Hepatocyte (in vitro differentiated cells): Measurements from ENCODE around the gene COQ4.

Experiments used
- CTCF ChIP-seq: fragments of 200-600 bp; sonication (generic); IDR thresholded peaks from 2 replicates; pipeline ENCODE4 v1.5.1; 2016; ENCODE audit warnings: antibody characterized with exemption, mild to moderate bottlenecking; ENCODE audit not compliant: poor library complexity
- EZH2phosphoT487 ChIP-seq: fragments of 200-600 bp; sonication (generic); IDR thresholded peaks from one replicate; pipeline ENCODE4 v1.6.1; 2018; ENCODE audit warnings: antibody characterized with exemption, mild to moderate bottlenecking, low read depth, moderate library complexity; ENCODE audit not compliant: unreplicated experiment, severe bottlenecking

DNA sequence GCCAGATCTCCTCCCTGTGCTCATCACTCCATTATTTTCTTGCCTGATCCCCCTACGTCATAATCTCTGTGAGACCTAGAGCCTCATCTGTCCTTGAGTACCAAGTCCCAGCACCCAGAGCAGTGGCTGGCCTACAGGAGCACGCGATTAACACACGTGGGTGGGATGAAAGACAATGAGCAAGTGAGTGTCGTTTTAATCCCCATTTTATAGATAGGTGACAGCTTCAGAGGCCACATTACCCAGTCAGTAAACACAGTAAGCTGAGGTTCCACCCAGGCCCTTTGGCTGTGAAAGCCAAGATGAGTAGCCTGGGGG, 17.7 kb upstream of the COQ4 start:
- TF ChIP-seq CTCF (no peak), EZH2phosphoT487 (no peak)
